Cardiac muscle cell (in vitro differentiated cells and primary cell): ENCODE data around the gene VSTM5. TPM values are rescaled to one million over a fixed set of nuclear protein-coding genes. Genes with fewer than 3 reads are reported as not detected.

Source experiments
- DNase-seq, 2 donors: peaks; one replicate each; pipeline versions ENCODE4 v3.0.0 to v3.0.0-alpha.2; 2010 to 2017; ENCODE audit warnings: low read depth in 1 of 2, low spot score in 1 of 2
- H3K27ac ChIP-seq: fragments of 200-600 bp; sonication (generic); 2 replicates; pipeline ENCODE4 v1.5.1; 2016
- H3K27me3 ChIP-seq: fragments of 200-600 bp; sonication (generic); 2 replicates; pipeline ENCODE4 v1.6.0; 2016; ENCODE audit warnings: control low read depth
- H3K36me3 ChIP-seq: fragments of 200-600 bp; sonication (generic); 2 replicates; pipeline ENCODE4 v1.5.1; 2016; ENCODE audit warnings: control low read depth
- H3K4me1 ChIP-seq: fragments of 200-600 bp; sonication (generic); 2 replicates; pipeline ENCODE4 v1.8.1; 2017; ENCODE audit warnings: low read depth, mild to moderate bottlenecking, mixed run types
- H3K4me3 ChIP-seq: fragments of 200-600 bp; sonication (generic); 2 replicates; pipeline ENCODE4 v1.5.1; 2016; ENCODE audit warnings: mild to moderate bottlenecking
- H3K9me3 ChIP-seq: fragments of 200-600 bp; sonication (generic); 2 replicates; pipeline ENCODE4 v1.5.1; 2017; ENCODE audit warnings: low read depth, mild to moderate bottlenecking, control low read depth
- CTCF ChIP-seq: IDR thresholded peaks from 2 replicates; pipeline ENCODE4 v1.5.1; 2012; ENCODE audit warnings: low read depth, mild to moderate bottlenecking, low read length
- polyA plus RNA-seq: library from polyadenylated mRNA; unstranded; fragments of >200 nt; fragmentation: Nextera tagmentation; extraction: Ambion mirVana; gene quantifications from 2 replicates; pipeline ENCODE4 v1.2.1, GENCODE V29; 2016
- total RNA-seq: library from RNA; depleted of rRNA; stranded (reverse); fragments of >200 nt; gene quantifications from 2 replicates; pipeline ENCODE4 v1.2.3, GENCODE V29; 2016

Gene VSTM5
- total and polyA plus RNA-seq, 2 experiments from 2014 or later = 0.15 TPM; not detected in 1

GRCh38 chr11:93845181-93846092, 5.0 kb downstream of the VSTM5 start:
- Histone ChIP-seq H3K4me3 (no peak overlapping the region), H3K27ac (no peak overlapping the region), H3K9me3 (no peaks in the 10 kb centered on the region), H3K27me3 (no peaks in the 10 kb centered on the region), H3K36me3 (no peaks in the 10 kb centered on the region), H3K4me1 (no peaks in the 10 kb centered on the region)
- no peak for TF ChIP-seq CTCF
- no peak for DNase-seq

DNA sequence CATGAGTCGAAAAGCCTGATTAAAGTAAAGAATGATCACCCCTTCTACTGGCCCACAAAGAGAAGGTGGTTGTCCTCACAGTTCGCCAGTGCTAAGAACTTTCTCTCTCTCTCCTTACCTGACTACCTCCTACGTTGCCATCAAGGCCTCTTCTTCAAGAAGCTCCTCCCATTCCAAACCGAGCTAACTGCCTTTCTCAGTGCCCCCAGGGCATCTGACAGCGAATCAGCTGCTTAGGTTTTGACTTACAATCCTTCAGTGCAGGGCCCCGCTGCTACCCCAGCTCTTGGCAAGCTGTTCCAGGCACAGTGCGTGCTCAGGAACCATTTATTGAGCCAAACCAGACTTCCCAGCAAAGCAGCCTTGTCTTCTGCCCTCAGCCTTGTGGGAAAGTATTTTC, 5.8 kb downstream of the VSTM5 start:
- Histone ChIP-seq H3K27me3 (no peaks in the 10 kb centered on the region), H3K4me1 (no peaks in the 10 kb centered on the region), H3K36me3 (no peaks in the 10 kb centered on the region), H3K4me3 (no peak overlapping the region), H3K27ac (no peak overlapping the region), H3K9me3 (no peaks in the 10 kb centered on the region)
- no peak for TF ChIP-seq CTCF
- no peak for DNase-seq

DNA sequence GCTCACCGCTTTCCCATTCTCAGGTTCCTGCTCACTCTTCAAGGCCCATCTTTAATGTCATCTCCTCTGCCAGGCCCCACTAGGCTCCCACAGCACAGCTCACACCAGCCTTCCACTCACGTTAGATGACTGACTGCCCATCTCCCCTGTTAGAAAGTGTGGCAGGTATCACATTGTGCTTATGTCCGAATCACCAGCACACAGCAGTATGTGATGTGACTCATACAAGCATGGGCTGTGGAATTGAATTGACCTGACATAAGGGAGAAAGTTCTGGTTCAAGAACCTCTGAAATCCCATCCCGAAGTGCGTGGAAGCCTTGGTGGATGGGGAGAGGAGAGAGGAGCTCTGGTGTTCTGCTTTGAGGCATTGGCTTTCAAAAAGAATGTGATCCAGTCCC, 6.5 kb downstream of the VSTM5 start:
- no peaks in the 10 kb centered on the region for H3K4me1 ChIP-seq
- TF ChIP-seq CTCF = no peak
- no peak overlapping the region for H3K4me3 ChIP-seq
- H3K36me3 ChIP-seq = no peaks in the 10 kb centered on the region
- DNase-seq = no peak
- H3K27ac ChIP-seq = no peak overlapping the region
- H3K9me3 ChIP-seq = no peaks in the 10 kb centered on the region
- H3K27me3 ChIP-seq = no peaks in the 10 kb centered on the region

DNA sequence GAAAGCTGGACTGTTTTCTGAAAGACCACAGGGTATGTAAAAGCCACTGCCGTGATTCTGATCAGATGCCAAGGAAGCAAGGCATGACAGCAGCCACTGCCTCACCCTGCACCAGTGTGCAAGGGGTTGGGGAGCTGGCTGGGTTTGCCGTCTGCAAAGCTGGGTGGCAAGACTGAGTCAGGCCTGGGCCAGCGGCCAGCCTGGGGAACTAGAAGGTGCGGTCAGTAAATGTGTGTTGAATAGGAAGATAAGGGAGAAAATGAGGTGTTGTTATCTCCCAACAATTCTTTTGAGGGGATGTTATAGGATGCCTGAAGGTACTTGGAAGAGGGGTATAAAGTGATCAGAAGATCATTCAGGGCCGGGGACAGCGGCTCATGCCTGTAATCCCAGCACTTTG, 8.0 kb downstream of the VSTM5 start:
- Histone ChIP-seq H3K4me1 (no peaks in the 10 kb centered on the region), H3K9me3 (no peaks in the 10 kb centered on the region), H3K27ac (no peak overlapping the region), H3K27me3 (no peaks in the 10 kb centered on the region), H3K36me3 (no peaks in the 10 kb centered on the region), H3K4me3 (no peak overlapping the region)
- DNase-seq = peak in 1 of 2 donors; percentile 60
- no peak for TF ChIP-seq CTCF

DNA sequence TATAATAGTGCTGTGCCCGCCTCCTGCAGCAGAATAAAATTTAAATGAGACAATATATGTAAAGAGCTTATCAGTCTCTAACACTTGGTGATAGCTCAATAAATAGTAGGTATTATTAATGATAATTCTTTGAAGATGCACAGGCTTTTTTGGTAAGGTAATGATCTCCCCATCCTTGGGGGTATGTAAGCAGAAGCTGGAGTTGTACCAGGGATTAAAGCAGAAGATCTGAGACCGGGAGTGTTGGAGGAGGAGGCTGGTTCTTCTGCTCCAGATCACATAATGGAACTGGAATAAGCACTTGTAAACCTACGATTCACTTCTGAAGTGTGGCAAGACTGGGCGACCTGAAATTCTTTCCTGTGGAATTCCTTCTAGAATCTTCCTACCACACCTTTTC, 8.4 kb downstream of the VSTM5 start:
- Histone ChIP-seq H3K4me3 (no peak overlapping the region), H3K9me3 (no peaks in the 10 kb centered on the region), H3K4me1 (no peaks in the 10 kb centered on the region), H3K36me3 (no peaks in the 10 kb centered on the region), H3K27me3 (no peaks in the 10 kb centered on the region), H3K27ac (no peak overlapping the region)
- TF ChIP-seq CTCF = no peak
- DNase-seq = no peak
